Gastroesophageal sphincter (tissue), 4 donors: ENCODE data around the gene VKORC1L1. TPM values are rescaled to one million over a fixed set of nuclear protein-coding genes. Genes with fewer than 3 reads are reported as not detected.
"Not testable (repeated sequence)": the region's sequence is repeated elsewhere in the genome, so short reads cannot be mapped to it uniquely, and the experiment has no call there.

Source experiments
- ATAC-seq: fragments of 150-250 bp; one replicate; pipeline ENCODE4 v1.9.1; 2016; ENCODE audit warnings: mild to moderate bottlenecking, moderate library complexity
- H3K27ac ChIP-seq, 4 donors: fragments of 200-600 bp; sonication (generic) in 3 of 4; 1 replicate in 3 of 4; 2 replicates in 1 of 4; pipeline ENCODE4 v1.5.1; 2016 to 2019
- H3K27me3 ChIP-seq: fragments of 200-600 bp; sonication (generic); one replicate; pipeline ENCODE4 v1.5.1; 2019
- H3K36me3 ChIP-seq, 2 donors: fragments of 200-600 bp; sonication (generic); one replicate each; pipeline ENCODE4 v1.5.1; 2019; ENCODE audit warnings: control low read depth in 1 of 2
- H3K4me1 ChIP-seq, 3 donors: fragments of 200-600 bp; sonication (generic); 1 replicate in 2 of 3; 2 replicates in 1 of 3; pipeline ENCODE4 v1.5.1; 2016 to 2019; ENCODE audit warnings: control low read depth in 2 of 3
- H3K4me3 ChIP-seq, 2 donors: fragments of 200-600 bp; sonication (generic); one replicate each; pipeline ENCODE4 v1.5.1; 2019; ENCODE audit warnings: mild to moderate bottlenecking in 1 of 2, moderate library complexity in 1 of 2
- H3K9me3 ChIP-seq, 3 donors: fragments of 200-600 bp; sonication (generic); one replicate each; pipeline ENCODE4 v1.5.1; 2017 to 2019; ENCODE audit warnings: control low read depth in 2 of 3
- CTCF ChIP-seq, 4 experiments: fragments of 200-600 bp in 2 of 4; fragments of 450-650 bp in 2 of 4; sonication (generic) in 1 of 4; IDR thresholded peaks; one replicate each; pipeline ENCODE4 v1.5.1; 2017 to 2019; ENCODE audit warnings: antibody characterized with exemption in 4 of 4, mild to moderate bottlenecking in 2 of 4, moderate library complexity in 2 of 4
- EP300 ChIP-seq: sonication (generic); formaldehyde crosslinking; IDR thresholded peaks from one replicate; pipeline ENCODE4 v1.6.1; 2017; ENCODE audit warnings: antibody characterized with exemption, mild to moderate bottlenecking
- POLR2A ChIP-seq, 2 donors: fragments of 450-650 bp; IDR thresholded peaks; one replicate each; pipeline ENCODE4 v1.6.1; 2017; ENCODE audit warnings: antibody characterized with exemption in 2 of 2, mild to moderate bottlenecking in 2 of 2, moderate library complexity in 1 of 2
- POLR2AphosphoS5 ChIP-seq: sonication (generic); formaldehyde crosslinking; IDR thresholded peaks from one replicate; pipeline ENCODE4 v1.6.1; 2017; ENCODE audit warnings: antibody characterized with exemption
- WGBS, 2 donors: methylation state at CpG; one replicate each; pipeline ENCODE4 v1.1.5; 2018; ENCODE audit warnings: low coverage in 1 of 2; 5-methylcytosine and 5-hydroxymethylcytosine counted together
- total RNA-seq, 4 donors: library from RNA; depleted of rRNA; stranded (reverse); fragments of >200 nt; gene quantifications; one replicate each; pipeline ENCODE4 v1.1.0, GENCODE V29; 2016

Gene VKORC1L1
- total RNA-seq, 4 donors from 2014 or later = 20.4 to 30.2 (median 25.0) TPM

GRCh38 chr7:65896279-65896870 is 23.5 kb downstream of the VKORC1L1 start:
- no peaks in the 10 kb centered on the region for H3K36me3 ChIP-seq
- no peak overlapping the region for H3K27ac ChIP-seq
- 86 to 100% methylated on average over 1 to 4 of the region's 4 CpGs for WGBS, 2 donors
- TF ChIP-seq EP300 = no peak
- TF ChIP-seq POLR2A (IDR thresholded peaks at IDR 0.05) = no peak
- no peak for TF ChIP-seq POLR2AphosphoS5
- TF ChIP-seq CTCF (IDR thresholded peaks at IDR 0.05) = no peak
- no peak overlapping the region for H3K4me3 ChIP-seq
- no peaks in the 10 kb centered on the region for H3K9me3 ChIP-seq
- no peaks in the 10 kb centered on the region for H3K27me3 ChIP-seq
- peaks cover 0 to 13% (median 0%) of the 10 kb centered on the region in 3 donors for H3K4me1 ChIP-seq
- ATAC-seq = no peak

GRCh38 chr7:65897289-65897688 is 24.4 kb downstream of the VKORC1L1 start:
- H3K27me3 ChIP-seq, H3K9me3 ChIP-seq, H3K27ac ChIP-seq, ATAC-seq, H3K4me1 ChIP-seq, H3K36me3 ChIP-seq, H3K4me3 ChIP-seq: not testable (repeated sequence)
- WGBS, 2 donors = 98 to 100% methylated on average over 3 of the region's 3 CpGs

GRCh38 chr7:65898677-65899447 is 26.0 kb downstream of the VKORC1L1 start:
- not testable (repeated sequence) for H3K9me3 ChIP-seq, H3K36me3 ChIP-seq, H3K4me3 ChIP-seq, H3K27me3 ChIP-seq, ATAC-seq, H3K27ac ChIP-seq, H3K4me1 ChIP-seq
- WGBS, 2 donors = 88 to 100% methylated on average over 2 of the region's 2 CpGs

GRCh38 chr7:65902306-65902705 is 29.4 kb downstream of the VKORC1L1 start:
- no peak for ATAC-seq
- Histone ChIP-seq H3K36me3 (peaks cover 0 to 10% of the 10 kb centered on the region in 2 donors), H3K9me3 (no peaks in the 10 kb centered on the region), H3K27me3 (no peaks in the 10 kb centered on the region), H3K4me3 (no peak overlapping the region), H3K27ac (no peak overlapping the region), H3K4me1 (no peaks in the 10 kb centered on the region)
- TF ChIP-seq CTCF (IDR thresholded peaks at IDR 0.05) (no peak), POLR2A (IDR thresholded peaks at IDR 0.05) (no peak), EP300 (no peak), POLR2AphosphoS5 (no peak)

- Histone ChIP-seq H3K27ac (no peak overlapping the region), H3K9me3 (no peaks in the 10 kb centered on the region), H3K27me3 (no peaks in the 10 kb centered on the region), H3K4me1 (no peaks in the 10 kb centered on the region), H3K36me3 (peaks cover 0 to 10% of the 10 kb centered on the region in 2 donors), H3K4me3 (no peak overlapping the region)
- TF ChIP-seq POLR2AphosphoS5 (no peak), POLR2A (IDR thresholded peaks at IDR 0.05) (no peak), CTCF (IDR thresholded peaks at IDR 0.05) (no peak)
- no peak for ATAC-seq
- 76 to 85% methylated on average over 4 to 5 of the region's 6 CpGs for WGBS, 2 donors
Observed at GRCh38 chr7:65907501-65908198, 34.8 kb downstream of the VKORC1L1 start.

GRCh38 chr7:65910237-65910636 is 37.4 kb downstream of the VKORC1L1 start:
- Histone ChIP-seq H3K4me3 (no peak overlapping the region), H3K27me3 (no peaks in the 10 kb centered on the region), H3K36me3 (peaks cover 0 to 2% of the 10 kb centered on the region in 2 donors), H3K27ac (no peak overlapping the region), H3K4me1 (no peaks in the 10 kb centered on the region), H3K9me3 (no peaks in the 10 kb centered on the region)
- TF ChIP-seq POLR2AphosphoS5 (no peak), CTCF (IDR thresholded peaks at IDR 0.05) (no peak), POLR2A (IDR thresholded peaks at IDR 0.05) (no peak), EP300 (no peak)
- WGBS, 2 donors = 0 to 20% methylated on average over 1 to 2 of the region's 2 CpGs
- no peak for ATAC-seq
